Neural progenitor cell (in vitro differentiated cells): Measurements from ENCODE around the gene SAMHD1. TPM values are rescaled to one million over a fixed set of nuclear protein-coding genes. Genes with fewer than 3 reads are reported as not detected.

Experiments
- DNase-seq: peaks from one replicate; pipeline ENCODE4 v3.0.0-alpha.2; 2016; ENCODE audit warnings: low spot score
- H2AFZ ChIP-seq: fragments of 200-600 bp; sonication (generic); replicated peaks from 2 replicates; pipeline ENCODE4 v1.6.1; 2016; ENCODE audit warnings: antibody characterized with exemption
- H3F3A ChIP-seq: fragments of 200-600 bp; sonication (generic); 2 replicates; pipeline ENCODE4 v1.6.1; 2016; ENCODE audit warnings: antibody characterized with exemption, low read depth
- H3K27ac ChIP-seq: fragments of 200-600 bp; sonication (generic); 2 replicates; pipeline ENCODE4 v1.5.1; 2016; ENCODE audit warnings: mild to moderate bottlenecking
- H3K27me3 ChIP-seq: fragments of 200-600 bp; sonication (generic); 2 replicates; pipeline ENCODE4 v1.6.1; 2016; ENCODE audit warnings: mild to moderate bottlenecking, moderate library complexity
- H3K36me3 ChIP-seq: fragments of 200-600 bp; sonication (generic); 2 replicates; pipeline ENCODE4 v1.5.1; 2016
- H3K4me1 ChIP-seq: fragments of 200-600 bp; sonication (generic); 2 replicates; pipeline ENCODE4 v1.6.1; 2016; ENCODE audit warnings: mixed run types
- H3K4me2 ChIP-seq: fragments of 200-600 bp; sonication (generic); 2 replicates; pipeline ENCODE4 v1.6.1; 2016
- H3K4me3 ChIP-seq: fragments of 200-600 bp; sonication (generic); 2 replicates; pipeline ENCODE4 v1.5.1; 2016
- H3K79me2 ChIP-seq: fragments of 200-600 bp; sonication (generic); 2 replicates; pipeline ENCODE4 v1.6.1; 2016; ENCODE audit warnings: low read depth
- H3K9ac ChIP-seq: fragments of 200-600 bp; sonication (generic); 2 replicates; pipeline ENCODE4 v1.6.1; 2016
- H3K9me3 ChIP-seq: fragments of 200-600 bp; sonication (generic); 2 replicates; pipeline ENCODE4 v1.5.1; 2016; ENCODE audit warnings: low read depth
- H4K20me1 ChIP-seq: fragments of 200-600 bp; sonication (generic); 2 replicates; pipeline ENCODE4 v1.6.1; 2016; ENCODE audit warnings: low read depth
- H3K27ac Mint-ChIP-seq: 3 replicates; pipeline ENCODE4 v1.8.0; 2021; ENCODE audit warnings: mixed read lengths
- H3K27me3 Mint-ChIP-seq: 2 replicates; pipeline ENCODE4 v1.8.0; 2022; ENCODE audit warnings: low read depth, mild to moderate bottlenecking, inconsistent platforms, moderate library complexity, mixed read lengths; ENCODE audit not compliant: insufficient read depth
- H3K36me3 Mint-ChIP-seq: 3 replicates; pipeline ENCODE4 v1.8.0; 2021; ENCODE audit warnings: mixed read lengths
- H3K4me1 Mint-ChIP-seq: 3 replicates; pipeline ENCODE4 v1.8.0; 2021; ENCODE audit warnings: mixed read lengths
- H3K4me3 Mint-ChIP-seq: 3 replicates; pipeline ENCODE4 v1.8.0; 2021; ENCODE audit warnings: mild to moderate bottlenecking, moderate library complexity, mixed read lengths
- H3K9me3 Mint-ChIP-seq: 3 replicates; pipeline ENCODE4 v1.8.0; 2020; ENCODE audit warnings: mixed read lengths
- EZH2 ChIP-seq: fragments of 200-600 bp; sonication (generic); IDR thresholded peaks from 2 replicates; pipeline ENCODE4 v1.6.1; 2017; ENCODE audit warnings: antibody characterized with exemption, mild to moderate bottlenecking, moderate library complexity
- EZH2phosphoT487 ChIP-seq: fragments of 200-600 bp; sonication (generic); IDR thresholded peaks from 2 replicates; pipeline ENCODE4 v1.6.1; 2017; ENCODE audit warnings: antibody characterized with exemption
- total RNA-seq: library from RNA; depleted of rRNA; stranded (reverse); fragments of >200 nt; gene quantifications from 2 replicates; pipeline ENCODE4 v1.2.3, GENCODE V29; 2015; ENCODE audit warnings: low replicate concordance
- TF ChIP-seq, protein P1 (sequence below): fragments of 200-600 bp; sonication (generic); IDR thresholded peaks from 2 replicates; pipeline ENCODE4 v1.5.1; 2017; ENCODE audit warnings: antibody characterized with exemption, mild to moderate bottlenecking

SAMHD1 gene
- total RNA-seq, 1 donor from 2014 or later, result 29.0 TPM

GRCh38 chr20:36849333-36850065 lies 102.0 kb downstream of the SAMHD1 start:
- peaks cover 8% of the 10 kb centered on the region for H3K9me3 Mint-ChIP-seq
- TF ChIP-seq EZH2phosphoT487, result no peak
- TF ChIP-seq, protein P1, sequence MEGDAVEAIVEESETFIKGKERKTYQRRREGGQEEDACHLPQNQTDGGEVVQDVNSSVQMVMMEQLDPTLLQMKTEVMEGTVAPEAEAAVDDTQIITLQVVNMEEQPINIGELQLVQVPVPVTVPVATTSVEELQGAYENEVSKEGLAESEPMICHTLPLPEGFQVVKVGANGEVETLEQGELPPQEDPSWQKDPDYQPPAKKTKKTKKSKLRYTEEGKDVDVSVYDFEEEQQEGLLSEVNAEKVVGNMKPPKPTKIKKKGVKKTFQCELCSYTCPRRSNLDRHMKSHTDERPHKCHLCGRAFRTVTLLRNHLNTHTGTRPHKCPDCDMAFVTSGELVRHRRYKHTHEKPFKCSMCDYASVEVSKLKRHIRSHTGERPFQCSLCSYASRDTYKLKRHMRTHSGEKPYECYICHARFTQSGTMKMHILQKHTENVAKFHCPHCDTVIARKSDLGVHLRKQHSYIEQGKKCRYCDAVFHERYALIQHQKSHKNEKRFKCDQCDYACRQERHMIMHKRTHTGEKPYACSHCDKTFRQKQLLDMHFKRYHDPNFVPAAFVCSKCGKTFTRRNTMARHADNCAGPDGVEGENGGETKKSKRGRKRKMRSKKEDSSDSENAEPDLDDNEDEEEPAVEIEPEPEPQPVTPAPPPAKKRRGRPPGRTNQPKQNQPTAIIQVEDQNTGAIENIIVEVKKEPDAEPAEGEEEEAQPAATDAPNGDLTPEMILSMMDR, result no peak
- no peak for TF ChIP-seq EZH2
- Histone ChIP-seq H3F3A (peaks cover 28% of the 10 kb centered on the region), H4K20me1 (peaks cover 56% of the 10 kb centered on the region), H3K9me3 (no peaks in the 10 kb centered on the region), H3K4me3 (no peak overlapping the region), H3K4me2 (no peak overlapping the region), H3K36me3 (no peaks in the 10 kb centered on the region), H3K27me3 (no peaks in the 10 kb centered on the region), H3K27ac (no peak overlapping the region), H3K79me2 (peaks cover 76% of the 10 kb centered on the region), H2AFZ (no peak overlapping the region), H3K9ac (no peak overlapping the region), H3K4me1 (peaks cover 23% of the 10 kb centered on the region)
- H3K4me3 Mint-ChIP-seq, result no peak overlapping the region
- peaks cover 7% of the 10 kb centered on the region for H3K27me3 Mint-ChIP-seq
- peaks cover 18% of the 10 kb centered on the region for H3K36me3 Mint-ChIP-seq
- DNase-seq, result no peak
- H3K4me1 Mint-ChIP-seq, result peaks cover 10% of the 10 kb centered on the region
- H3K27ac Mint-ChIP-seq, result peak overlapping the region; percentile 42

DNA sequence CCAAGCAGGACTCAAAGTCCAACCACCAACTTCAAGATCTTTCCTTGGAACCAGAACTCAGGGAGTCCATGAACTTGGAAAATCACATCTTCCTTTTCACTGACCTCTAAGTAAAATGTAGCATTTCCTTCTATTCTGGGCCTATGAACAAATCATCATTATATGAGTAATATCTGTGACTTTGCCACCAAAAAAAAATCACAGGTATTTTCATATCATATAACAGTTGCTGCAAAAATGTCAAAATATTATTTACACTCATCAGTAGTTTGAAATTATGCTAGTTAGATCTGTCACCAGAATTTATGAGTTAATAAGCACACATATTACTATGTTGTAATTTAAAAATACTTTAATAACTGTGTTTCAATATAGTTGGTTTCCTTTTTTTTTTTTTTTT lies 102.8 kb downstream of the SAMHD1 start:
- Mint-ChIP-seq H3K9me3 (peaks cover 8% of the 10 kb centered on the region), H3K4me3 (no peak overlapping the region), H3K27ac (no peak overlapping the region), H3K4me1 (peaks cover 11% of the 10 kb centered on the region), H3K36me3 (peaks cover 18% of the 10 kb centered on the region), H3K27me3 (peaks cover 7% of the 10 kb centered on the region)
- no peak for DNase-seq
- peaks cover 28% of the 10 kb centered on the region for H3F3A ChIP-seq
- no peak overlapping the region for H2AFZ ChIP-seq
- H3K79me2 ChIP-seq, result peaks cover 74% of the 10 kb centered on the region
- no peaks in the 10 kb centered on the region for H3K9me3 ChIP-seq
- TF ChIP-seq EZH2phosphoT487, result no peak
- H3K36me3 ChIP-seq, result no peaks in the 10 kb centered on the region
- H3K27me3 ChIP-seq, result no peaks in the 10 kb centered on the region
- no peak overlapping the region for H3K4me3 ChIP-seq
- H3K9ac ChIP-seq, result no peak overlapping the region
- H3K4me2 ChIP-seq, result no peak overlapping the region
- H4K20me1 ChIP-seq, result peaks cover 48% of the 10 kb centered on the region
- no peak overlapping the region for H3K27ac ChIP-seq
- peaks cover 23% of the 10 kb centered on the region for H3K4me1 ChIP-seq

DNA sequence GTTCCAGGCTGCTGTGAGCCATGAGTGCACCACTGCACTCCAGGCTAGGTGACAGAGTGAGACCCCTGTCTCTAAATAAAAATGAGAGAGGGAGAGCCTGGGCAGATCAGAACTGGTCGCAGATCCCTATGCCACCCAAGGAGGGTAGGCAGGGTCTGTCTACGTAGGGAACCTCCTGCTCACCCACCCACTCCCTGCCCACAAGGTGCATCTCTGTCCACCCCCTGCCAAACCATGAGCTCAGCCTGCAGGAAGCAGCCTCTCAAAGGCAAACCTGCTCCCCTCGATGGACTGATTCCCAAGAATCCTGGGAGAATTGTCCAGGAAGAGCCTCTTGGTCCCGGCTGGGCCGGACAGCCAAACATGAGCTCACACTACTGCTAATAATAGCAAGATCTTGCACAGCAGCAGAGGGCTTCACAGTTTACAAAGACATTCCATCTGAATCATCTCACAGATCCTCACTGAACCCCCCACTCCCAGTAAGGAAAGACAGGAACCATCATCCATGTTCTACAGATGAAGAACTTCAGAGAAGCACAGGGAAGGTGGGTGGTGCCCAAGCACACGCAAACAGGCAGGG lies 103.3 kb downstream of the SAMHD1 start:
- Histone ChIP-seq H3K27ac (no peak overlapping the region), H3K9me3 (no peaks in the 10 kb centered on the region), H3K9ac (no peak overlapping the region), H3K4me1 (peaks cover 25% of the 10 kb centered on the region), H3K4me2 (no peak overlapping the region), H2AFZ (no peak overlapping the region), H3K4me3 (no peak overlapping the region), H3K27me3 (no peaks in the 10 kb centered on the region), H4K20me1 (peaks cover 45% of the 10 kb centered on the region), H3K36me3 (no peaks in the 10 kb centered on the region), H3K79me2 (peaks cover 69% of the 10 kb centered on the region), H3F3A (peaks cover 28% of the 10 kb centered on the region)
- Mint-ChIP-seq H3K4me3 (no peak overlapping the region), H3K27ac (no peak overlapping the region), H3K36me3 (peaks cover 15% of the 10 kb centered on the region), H3K4me1 (peaks cover 15% of the 10 kb centered on the region), H3K27me3 (peaks cover 7% of the 10 kb centered on the region), H3K9me3 (peaks cover 8% of the 10 kb centered on the region)
- TF ChIP-seq EZH2, result no peak
- no peak for DNase-seq

GRCh38 chr20:36847710-36848040 lies 103.8 kb downstream of the SAMHD1 start:
- Histone ChIP-seq H3K9me3 (no peaks in the 10 kb centered on the region), H3F3A (peaks cover 28% of the 10 kb centered on the region), H2AFZ (no peak overlapping the region), H3K27me3 (no peaks in the 10 kb centered on the region), H3K4me3 (no peak overlapping the region), H4K20me1 (peaks cover 44% of the 10 kb centered on the region), H3K36me3 (no peaks in the 10 kb centered on the region), H3K79me2 (peaks cover 65% of the 10 kb centered on the region), H3K4me1 (peaks cover 28% of the 10 kb centered on the region), H3K4me2 (no peak overlapping the region), H3K27ac (peak overlapping the region; percentile 36), H3K9ac (no peak overlapping the region)
- Mint-ChIP-seq H3K4me3 (no peak overlapping the region), H3K4me1 (peaks cover 15% of the 10 kb centered on the region), H3K27me3 (peaks cover 7% of the 10 kb centered on the region), H3K27ac (no peak overlapping the region), H3K36me3 (peaks cover 13% of the 10 kb centered on the region), H3K9me3 (peaks cover 8% of the 10 kb centered on the region)
- TF ChIP-seq EZH2 (no peak), EZH2phosphoT487 (no peak)
- TF ChIP-seq, protein P1, result no peak
- no peak for DNase-seq
